GM12878 (cell line): ENCODE measurements around the gene FBXO33. TPM values are rescaled to one million over a fixed set of nuclear protein-coding genes. Genes with fewer than 3 reads are reported as not detected.

Source experiments
- DPF2 ChIP-seq: fragments of 450-650 bp; IDR thresholded peaks from 2 replicates; pipeline ENCODE4 v1.6.1; 2017; ENCODE audit warnings: mild to moderate bottlenecking
- ETV6 ChIP-seq, 2 experiments: fragments of 450-650 bp in 1 of 2; IDR thresholded peaks in 1 of 2; conservative IDR thresholded peaks in 1 of 2; 2 replicates each; pipeline ENCODE4 v1.6.1; 2014; ENCODE audit warnings: antibody characterized with exemption in 1 of 2, borderline replicate concordance in 1 of 2, low read depth in 1 of 2, mild to moderate bottlenecking in 1 of 2, moderate library complexity in 1 of 2
- NFYB ChIP-seq: IDR thresholded peaks from 2 replicates; pipeline ENCODE4 v1.6.1; 2011; ENCODE audit warnings: low read depth, mild to moderate bottlenecking, low read length, improper control_type of control experiment, moderate library complexity; ENCODE audit not compliant: insufficient read depth
- PAX8 ChIP-seq: fragments of 450-650 bp; IDR thresholded peaks from 2 replicates; pipeline ENCODE4 v1.6.1; 2017; ENCODE audit warnings: mild to moderate bottlenecking, moderate library complexity
- ZBTB4 ChIP-seq: fragments of 450-650 bp; formaldehyde crosslinking; IDR thresholded peaks from 2 replicates; pipeline ENCODE4 v1.4.0; 2022; ENCODE audit warnings: mild to moderate bottlenecking, moderate library complexity
- ZZZ3 ChIP-seq: IDR thresholded peaks from 2 replicates; pipeline ENCODE4 v1.6.1; 2011; ENCODE audit warnings: low read depth; ENCODE audit not compliant: control insufficient read depth, insufficient read length
- polyA plus RNA-seq, 11 experiments: library from polyadenylated mRNA; depleted of rRNA in 4 of 11; unstranded in 6 of 11; stranded (reverse) in 5 of 11; fragments of >200 nt; fragmentation: Nextera tagmentation in 4 of 11; fragmentation: Illumina TruSeq in 1 of 11; extraction: Ambion mirVana in 4 of 11; extraction: Trizol in 1 of 11; gene quantifications; 1 replicate in 1 of 11; 2 replicates in 10 of 11; pipeline versions ENCODE4 v1.2.1 to v1.2.3, GENCODE V29; 2011 to 2016; ENCODE audit warnings: inconsistent platforms in 2 of 11, missing spikeins in 2 of 11, low read depth in 1 of 11
- total RNA-seq, 4 experiments: library from RNA; depleted of rRNA in 3 of 4; stranded (reverse); fragments of >200 nt in 3 of 4; fragmentation: Illumina TruSeq in 1 of 4; extraction: Trizol in 1 of 4; gene quantifications; 2 replicates each; pipeline versions ENCODE4 v1.2.1 to v1.2.3, GENCODE V29; 2013 to 2021
- TF ChIP-seq, protein P1 (sequence below): fragments of 450-650 bp; conservative IDR thresholded peaks from 2 replicates; pipeline ENCODE4 v1.6.1; 2017; ENCODE audit warnings: mild to moderate bottlenecking, moderate library complexity

Gene FBXO33
- total and polyA plus RNA-seq, 10 of the 15 experiments (the other 5 are each of a cell fraction or from before 2014, with no cell fraction given), result 4.7 to 56.9 (median 19.6) TPM

GRCh38 chr14:39422243-39422642 lies 10.0 kb downstream of the FBXO33 start (continued):
- TF ChIP-seq ZBTB4 (CRISPR knock-in tag), result no peak
- TF ChIP-seq PAX8, result no peak
- TF ChIP-seq, protein P1, sequence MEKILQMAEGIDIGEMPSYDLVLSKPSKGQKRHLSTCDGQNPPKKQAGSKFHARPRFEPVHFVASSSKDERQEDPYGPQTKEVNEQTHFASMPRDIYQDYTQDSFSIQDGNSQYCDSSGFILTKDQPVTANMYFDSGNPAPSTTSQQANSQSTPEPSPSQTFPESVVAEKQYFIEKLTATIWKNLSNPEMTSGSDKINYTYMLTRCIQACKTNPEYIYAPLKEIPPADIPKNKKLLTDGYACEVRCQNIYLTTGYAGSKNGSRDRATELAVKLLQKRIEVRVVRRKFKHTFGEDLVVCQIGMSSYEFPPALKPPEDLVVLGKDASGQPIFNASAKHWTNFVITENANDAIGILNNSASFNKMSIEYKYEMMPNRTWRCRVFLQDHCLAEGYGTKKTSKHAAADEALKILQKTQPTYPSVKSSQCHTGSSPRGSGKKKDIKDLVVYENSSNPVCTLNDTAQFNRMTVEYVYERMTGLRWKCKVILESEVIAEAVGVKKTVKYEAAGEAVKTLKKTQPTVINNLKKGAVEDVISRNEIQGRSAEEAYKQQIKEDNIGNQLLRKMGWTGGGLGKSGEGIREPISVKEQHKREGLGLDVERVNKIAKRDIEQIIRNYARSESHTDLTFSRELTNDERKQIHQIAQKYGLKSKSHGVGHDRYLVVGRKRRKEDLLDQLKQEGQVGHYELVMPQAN, result no peak
- TF ChIP-seq DPF2, result no peak
- no peak for TF ChIP-seq NFYB
- no peak for TF ChIP-seq ETV6 (conservative IDR thresholded peaks at IDR 0.05 in 1 of 2, IDR thresholded peaks at IDR 0.05 in 1 of 2; ENCODE audit: borderline replicate concordance in 1 of 2, low read depth in 1 of 2)
- TF ChIP-seq ZZZ3, result no peak
